Stimulated activated CD4-positive, alpha-beta T cell treated with anti-CD3 and anti-CD28 coated beads, TNF-alpha, amount 100 ng/mL, for 24 hours (primary cell): ENCODE data around the gene DAPK3.
"Not testable (repeated sequence)": the region's sequence is repeated elsewhere in the genome, so short reads cannot be mapped to it uniquely, and the experiment has no call there.

Experiments used
- DNase-seq, 3 experiments: peaks; one replicate each; pipeline ENCODE4 v3.0.0-alpha.2; 2020; ENCODE audit warnings: low read depth in 3 of 3

The DAPK3 gene

DNA sequence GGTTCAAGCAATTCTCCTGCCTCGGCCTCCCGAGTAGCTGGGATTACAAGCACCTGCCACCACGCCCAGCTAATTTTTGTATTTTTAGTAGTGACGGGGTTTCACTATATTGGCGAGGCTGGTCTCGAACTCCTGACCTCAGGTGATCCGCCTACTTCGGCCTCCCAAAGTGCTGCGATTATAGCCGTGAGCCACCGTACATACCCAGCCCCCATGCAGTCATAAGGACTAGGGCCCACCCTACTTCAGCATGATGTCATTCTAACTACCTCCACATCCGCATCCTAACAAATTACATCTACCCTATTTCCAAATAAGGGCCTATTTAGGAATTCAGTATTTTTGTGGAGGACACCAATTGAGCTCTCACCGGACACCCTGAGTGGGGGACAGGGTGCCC lies 15.6 kb downstream of the DAPK3 start:
- DNase-seq = not testable (repeated sequence)

DNA sequence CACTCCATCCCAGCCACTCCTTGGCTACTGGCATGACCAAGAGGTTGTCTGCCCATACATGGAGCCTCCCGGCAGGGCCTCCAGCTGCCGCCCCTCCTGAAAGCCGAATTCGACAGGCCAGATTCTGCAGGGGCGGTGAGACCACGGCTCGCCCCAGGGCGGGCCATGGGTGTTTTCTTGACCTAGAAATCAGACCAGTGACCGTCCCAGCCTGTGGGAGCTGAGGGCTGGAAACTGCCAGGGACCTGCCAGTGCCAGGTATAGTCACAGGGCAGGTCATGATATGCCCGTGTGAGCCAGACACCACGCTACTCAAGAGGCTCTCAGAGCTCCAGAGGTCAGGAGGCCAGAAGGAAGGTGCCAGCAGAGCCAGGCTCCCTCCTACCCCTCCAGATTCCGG lies 16.8 kb downstream of the DAPK3 start:
- DNase-seq = no peak

GRCh38 chr19:3952755-3953276 lies 18.1 kb downstream of the DAPK3 start:
- not testable (repeated sequence) for DNase-seq

DNA sequence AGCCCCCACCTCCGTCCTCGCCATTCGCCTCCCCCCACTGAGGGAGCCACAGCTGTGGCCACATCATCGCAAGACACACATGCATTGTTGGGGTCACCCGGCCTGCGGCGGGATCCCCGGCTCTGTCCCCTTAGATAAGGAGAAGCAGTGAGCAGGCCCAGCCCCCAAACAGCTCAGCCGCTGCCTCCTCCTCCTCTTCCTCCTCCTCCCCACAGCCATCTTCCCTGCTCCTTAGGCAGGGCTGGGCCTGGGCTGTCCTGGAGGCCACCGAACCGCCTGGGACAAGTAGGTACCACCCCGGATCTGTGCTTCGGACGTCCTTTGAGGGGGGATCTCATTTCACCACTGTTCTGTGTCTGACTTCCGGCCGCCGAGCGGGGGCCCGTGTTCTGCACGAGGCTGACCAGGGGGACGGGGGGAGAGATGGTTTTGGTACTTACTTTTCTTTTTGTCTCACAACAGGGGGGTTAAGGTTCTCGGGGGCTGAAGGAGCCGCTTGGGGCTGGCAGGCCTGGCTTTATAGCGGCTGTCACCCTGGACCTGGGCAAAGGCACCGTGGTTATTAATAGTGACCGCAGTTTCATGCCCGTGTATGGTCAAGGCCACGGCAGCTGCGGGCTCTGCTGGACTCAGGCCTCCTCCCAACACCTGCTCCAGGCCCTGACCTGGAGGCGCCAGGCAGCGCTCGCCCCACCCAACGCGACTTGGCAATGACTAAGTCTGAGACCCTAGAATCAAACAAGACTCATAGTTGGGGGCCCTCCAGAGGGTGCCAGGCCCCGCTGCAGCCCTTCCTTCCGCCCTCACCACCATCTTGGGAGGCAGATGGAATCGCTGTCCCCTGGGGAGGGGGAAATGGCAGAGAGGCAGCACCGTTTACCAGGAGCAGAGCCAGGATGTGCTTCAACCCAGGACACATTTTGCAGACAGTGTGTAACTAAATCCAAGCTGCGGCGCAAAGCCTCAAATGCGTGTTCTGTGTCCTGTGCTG lies 19.7 kb downstream of the DAPK3 start:
- no peak for DNase-seq

GRCh38 chr19:3949997-3950859 lies 20.7 kb downstream of the DAPK3 start:
- no peak for DNase-seq

DNA sequence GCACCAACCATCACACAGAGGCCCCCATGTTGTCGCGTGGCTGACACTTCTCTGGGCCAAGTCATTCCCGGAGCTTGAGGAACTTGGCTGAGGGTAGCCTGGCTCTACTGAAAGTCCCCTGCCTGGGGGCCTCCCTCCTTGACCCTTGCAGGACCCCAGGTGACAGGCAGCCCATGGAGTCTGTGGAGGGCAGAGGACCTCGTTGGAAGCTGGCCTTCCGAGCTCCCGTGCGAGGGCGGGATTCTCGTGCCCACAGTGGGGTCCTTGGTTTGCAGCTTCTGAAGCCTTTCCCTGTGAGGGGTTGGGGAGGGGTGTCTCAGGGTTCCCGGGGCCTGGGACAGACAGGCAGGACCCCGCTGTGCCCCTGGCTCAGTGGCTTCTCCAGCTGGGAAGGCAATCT lies 21.6 kb downstream of the DAPK3 start:
- DNase-seq = no peak

- not testable (repeated sequence) for DNase-seq
These were observed 23.5 kb downstream of the DAPK3 start for GRCh38 chr19:3947316-3947933.

DNA sequence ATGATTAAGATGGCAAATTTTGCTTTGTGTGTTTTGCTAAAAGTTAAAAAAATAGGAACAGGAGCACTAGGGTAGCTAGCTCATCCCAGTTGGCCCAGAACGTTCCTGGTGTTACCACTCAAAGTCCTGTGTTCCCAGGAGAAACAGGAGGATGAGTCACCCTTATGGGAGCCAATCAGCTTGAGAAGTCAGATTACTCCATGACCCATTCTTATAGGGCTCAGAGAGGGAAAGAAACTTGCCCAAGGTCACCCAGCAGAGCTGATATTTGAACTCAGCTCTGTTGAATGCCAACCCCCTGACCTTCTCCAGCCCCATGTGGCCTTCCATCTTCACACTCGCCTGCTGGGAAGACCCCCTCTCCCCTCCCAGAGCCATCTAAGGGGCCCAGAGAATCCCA lies 25.1 kb downstream of the DAPK3 start:
- DNase-seq = no peak

GRCh38 chr19:3944018-3944721 lies 26.7 kb downstream of the DAPK3 start:
- DNase-seq = no peak

DNA sequence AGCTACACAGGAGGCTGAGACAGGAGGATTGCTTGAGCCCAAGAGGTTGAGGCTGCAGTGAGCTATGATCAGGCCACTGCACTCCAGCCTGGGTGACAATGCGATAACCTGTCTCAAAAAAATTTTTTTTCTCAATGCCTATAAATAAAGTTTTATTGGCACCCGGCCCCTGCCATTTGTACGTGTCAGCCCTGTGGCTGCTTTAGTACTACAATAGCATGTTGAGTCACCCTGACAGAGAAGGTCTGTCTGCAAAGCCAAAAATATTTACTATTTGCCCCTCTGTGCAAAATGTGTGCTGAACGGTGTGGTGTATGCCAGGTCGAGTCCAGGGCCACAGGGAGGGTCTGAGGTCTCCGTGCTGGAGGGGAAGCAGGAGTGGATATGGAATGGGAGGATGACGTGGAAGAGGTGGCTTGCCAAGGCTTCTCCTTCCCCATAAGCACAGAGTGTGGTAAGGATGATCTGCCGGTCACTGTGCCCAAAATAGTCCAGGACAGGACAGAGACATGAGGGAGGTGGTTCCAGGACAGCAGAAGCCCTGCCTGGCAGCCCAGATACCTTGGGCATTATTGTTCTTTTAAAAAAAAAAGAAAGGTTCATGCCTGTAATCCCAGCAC lies 28.0 kb downstream of the DAPK3 start:
- no peak for DNase-seq

DNA sequence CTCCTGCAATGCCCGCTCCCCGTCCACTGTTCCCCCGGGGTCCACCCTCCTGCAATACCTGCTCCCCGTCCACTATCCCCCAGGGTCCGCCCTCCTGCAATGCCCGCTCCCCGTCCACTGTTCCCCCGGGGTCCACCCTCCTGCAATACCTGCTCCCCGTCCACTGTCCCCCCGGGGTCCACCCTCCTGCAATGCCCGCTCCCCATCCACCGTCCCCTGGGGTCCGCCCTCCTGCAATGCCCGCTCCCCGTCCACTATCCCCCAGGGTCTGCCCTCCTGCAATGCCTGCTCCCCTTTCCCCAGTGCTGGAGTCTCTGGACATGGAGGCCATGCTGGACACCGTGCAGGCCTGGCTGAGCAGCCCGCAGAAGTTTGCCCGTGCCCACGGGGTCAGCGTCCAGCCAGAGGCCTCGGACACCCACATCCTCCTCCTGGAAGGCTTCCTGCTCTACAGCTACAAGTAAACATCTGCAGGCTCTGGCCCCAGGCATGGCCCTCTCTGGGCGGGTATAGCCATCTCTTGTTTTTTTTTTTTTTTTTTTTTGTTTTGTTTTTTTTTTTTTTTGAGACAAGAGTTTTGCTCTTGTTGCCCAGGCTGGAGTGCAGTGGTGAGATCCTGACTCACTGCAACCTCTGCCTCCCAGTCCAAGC lies 32.5 kb downstream of the DAPK3 start:
- not testable (repeated sequence) for DNase-seq

DNA sequence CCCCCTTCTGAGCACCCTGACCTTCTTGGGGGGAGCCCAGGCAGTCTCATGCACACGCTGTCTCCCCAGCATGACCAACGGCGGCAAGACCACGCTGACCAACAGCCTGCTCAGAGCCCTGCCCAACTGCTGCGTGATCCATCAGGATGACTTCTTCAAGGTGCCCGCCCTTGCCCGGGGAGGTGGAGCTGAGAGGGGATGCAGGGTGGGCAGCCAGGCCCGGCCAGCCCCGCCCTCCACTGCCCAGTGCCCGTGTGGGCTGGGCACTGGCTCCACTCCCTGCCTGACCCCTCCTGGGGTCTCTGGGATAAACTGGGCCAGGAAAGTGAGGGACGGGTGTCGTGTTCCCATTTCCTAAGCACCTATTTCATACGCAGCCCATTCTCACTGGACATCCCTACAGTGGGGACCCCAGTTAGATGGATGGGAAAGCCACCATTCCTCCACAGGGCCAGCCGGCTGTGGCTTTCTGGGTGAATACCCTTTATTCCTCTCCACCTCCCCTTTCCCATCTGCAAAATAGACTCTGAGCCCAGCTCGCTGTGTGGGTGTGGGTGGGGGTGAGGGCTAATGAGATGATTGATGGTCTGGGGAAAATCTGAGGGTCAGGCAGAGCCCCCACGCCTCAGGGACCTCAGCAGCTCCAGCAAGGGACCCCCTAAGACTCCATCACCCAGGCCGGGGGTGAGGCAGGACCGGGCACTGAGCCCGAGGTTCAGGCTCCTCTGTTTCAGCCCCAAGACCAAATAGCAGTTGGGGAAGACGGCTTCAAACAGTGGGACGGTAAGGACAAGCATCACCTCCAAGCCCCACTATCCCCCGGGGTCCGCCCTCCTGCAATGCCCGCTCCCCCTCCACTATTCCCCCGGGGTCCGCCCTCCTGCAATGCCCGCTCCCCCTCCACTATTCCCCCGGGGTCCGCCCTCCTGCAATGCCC lies 34.1 kb downstream of the DAPK3 start:
- DNase-seq = no peak

- peak in 1 of 3 experiments; percentile 5 for DNase-seq
These were observed 37.7 kb downstream of the DAPK3 start, which contains the start of gene NMRK2 for GRCh38 chr19:3932931-3933810. Gene NMRK2, plus strand, starts transcription at chr19:3933069. Its CDS starts 603 bp downstream, at chr19:3933672.

GRCh38 chr19:3931041-3931440 lies 39.9 kb downstream of the DAPK3 start:
- DNase-seq = no peak

- DNase-seq = no peak
These were observed 47.0 kb downstream of the DAPK3 start for GRCh38 chr19:3923912-3924311.

- no peak for DNase-seq
These were observed 47.7 kb downstream of the DAPK3 start for GRCh38 chr19:3923096-3923758.

- DNase-seq = no peak
These were observed 51.1 kb downstream of the DAPK3 start for GRCh38 chr19:3919793-3920192.
